Neural progenitor cell (in vitro differentiated cells): Measurements from ENCODE around the gene HYPK. TPM values are rescaled to one million over a fixed set of nuclear protein-coding genes. Genes with fewer than 3 reads are reported as not detected.
A peak's percentile ranks its signal among the peaks of the same experiment; 100 is the strongest.

Experiments used
- DNase-seq: peaks from one replicate; pipeline ENCODE4 v3.0.0-alpha.2; 2016; ENCODE audit warnings: low spot score
- H2AFZ ChIP-seq: fragments of 200-600 bp; sonication (generic); replicated peaks from 2 replicates; pipeline ENCODE4 v1.6.1; 2016; ENCODE audit warnings: antibody characterized with exemption
- H3F3A ChIP-seq: fragments of 200-600 bp; sonication (generic); 2 replicates; pipeline ENCODE4 v1.6.1; 2016; ENCODE audit warnings: antibody characterized with exemption, low read depth
- H3K27ac ChIP-seq: fragments of 200-600 bp; sonication (generic); 2 replicates; pipeline ENCODE4 v1.5.1; 2016; ENCODE audit warnings: mild to moderate bottlenecking
- H3K27me3 ChIP-seq: fragments of 200-600 bp; sonication (generic); 2 replicates; pipeline ENCODE4 v1.6.1; 2016; ENCODE audit warnings: mild to moderate bottlenecking, moderate library complexity
- H3K36me3 ChIP-seq: fragments of 200-600 bp; sonication (generic); 2 replicates; pipeline ENCODE4 v1.5.1; 2016
- H3K4me1 ChIP-seq: fragments of 200-600 bp; sonication (generic); 2 replicates; pipeline ENCODE4 v1.6.1; 2016; ENCODE audit warnings: mixed run types
- H3K4me2 ChIP-seq: fragments of 200-600 bp; sonication (generic); 2 replicates; pipeline ENCODE4 v1.6.1; 2016
- H3K4me3 ChIP-seq: fragments of 200-600 bp; sonication (generic); 2 replicates; pipeline ENCODE4 v1.5.1; 2016
- H3K79me2 ChIP-seq: fragments of 200-600 bp; sonication (generic); 2 replicates; pipeline ENCODE4 v1.6.1; 2016; ENCODE audit warnings: low read depth
- H3K9ac ChIP-seq: fragments of 200-600 bp; sonication (generic); 2 replicates; pipeline ENCODE4 v1.6.1; 2016
- H3K9me3 ChIP-seq: fragments of 200-600 bp; sonication (generic); 2 replicates; pipeline ENCODE4 v1.5.1; 2016; ENCODE audit warnings: low read depth
- H4K20me1 ChIP-seq: fragments of 200-600 bp; sonication (generic); 2 replicates; pipeline ENCODE4 v1.6.1; 2016; ENCODE audit warnings: low read depth
- H3K27ac Mint-ChIP-seq: 3 replicates; pipeline ENCODE4 v1.8.0; 2021; ENCODE audit warnings: mixed read lengths
- H3K27me3 Mint-ChIP-seq: 2 replicates; pipeline ENCODE4 v1.8.0; 2022; ENCODE audit warnings: low read depth, mild to moderate bottlenecking, inconsistent platforms, moderate library complexity, mixed read lengths; ENCODE audit not compliant: insufficient read depth
- H3K36me3 Mint-ChIP-seq: 3 replicates; pipeline ENCODE4 v1.8.0; 2021; ENCODE audit warnings: mixed read lengths
- H3K4me1 Mint-ChIP-seq: 3 replicates; pipeline ENCODE4 v1.8.0; 2021; ENCODE audit warnings: mixed read lengths
- H3K4me3 Mint-ChIP-seq: 3 replicates; pipeline ENCODE4 v1.8.0; 2021; ENCODE audit warnings: mild to moderate bottlenecking, moderate library complexity, mixed read lengths
- H3K9me3 Mint-ChIP-seq: 3 replicates; pipeline ENCODE4 v1.8.0; 2020; ENCODE audit warnings: mixed read lengths
- CTCF ChIP-seq: fragments of 200-600 bp; sonication (generic); IDR thresholded peaks from 2 replicates; pipeline ENCODE4 v1.5.1; 2017; ENCODE audit warnings: antibody characterized with exemption, mild to moderate bottlenecking
- EZH2 ChIP-seq: fragments of 200-600 bp; sonication (generic); IDR thresholded peaks from 2 replicates; pipeline ENCODE4 v1.6.1; 2017; ENCODE audit warnings: antibody characterized with exemption, mild to moderate bottlenecking, moderate library complexity
- EZH2phosphoT487 ChIP-seq: fragments of 200-600 bp; sonication (generic); IDR thresholded peaks from 2 replicates; pipeline ENCODE4 v1.6.1; 2017; ENCODE audit warnings: antibody characterized with exemption
- total RNA-seq: library from RNA; depleted of rRNA; stranded (reverse); fragments of >200 nt; gene quantifications from 2 replicates; pipeline ENCODE4 v1.2.3, GENCODE V29; 2015; ENCODE audit warnings: low replicate concordance

Gene HYPK
- total RNA-seq, 1 donor from 2014 or later: 8.3 TPM

GRCh38 chr15:43795197-43795596 is 5.2 kb upstream of the HYPK start:
- Histone ChIP-seq H3K4me1 (peaks cover 25% of the 10 kb centered on the region), H3K9ac (no peak overlapping the region), H4K20me1 (peaks cover 38% of the 10 kb centered on the region), H3K27me3 (no peaks in the 10 kb centered on the region), H3K79me2 (peaks cover 31% of the 10 kb centered on the region), H3K4me2 (no peak overlapping the region), H3K4me3 (no peak overlapping the region), H3K9me3 (no peaks in the 10 kb centered on the region), H2AFZ (no peak overlapping the region), H3K27ac (no peak overlapping the region), H3F3A (peaks cover 50% of the 10 kb centered on the region), H3K36me3 (no peaks in the 10 kb centered on the region)
- H3K27me3 Mint-ChIP-seq: peaks cover 10% of the 10 kb centered on the region
- TF ChIP-seq EZH2phosphoT487: no peak
- no peak for TF ChIP-seq EZH2
- TF ChIP-seq CTCF: no peak
- H3K36me3 Mint-ChIP-seq: peaks cover 35% of the 10 kb centered on the region
- H3K4me3 Mint-ChIP-seq: peak overlapping the region; percentile 98
- DNase-seq: no peak
- H3K9me3 Mint-ChIP-seq: no peaks in the 10 kb centered on the region
- H3K27ac Mint-ChIP-seq: no peak overlapping the region
- peaks cover 48% of the 10 kb centered on the region for H3K4me1 Mint-ChIP-seq

DNA sequence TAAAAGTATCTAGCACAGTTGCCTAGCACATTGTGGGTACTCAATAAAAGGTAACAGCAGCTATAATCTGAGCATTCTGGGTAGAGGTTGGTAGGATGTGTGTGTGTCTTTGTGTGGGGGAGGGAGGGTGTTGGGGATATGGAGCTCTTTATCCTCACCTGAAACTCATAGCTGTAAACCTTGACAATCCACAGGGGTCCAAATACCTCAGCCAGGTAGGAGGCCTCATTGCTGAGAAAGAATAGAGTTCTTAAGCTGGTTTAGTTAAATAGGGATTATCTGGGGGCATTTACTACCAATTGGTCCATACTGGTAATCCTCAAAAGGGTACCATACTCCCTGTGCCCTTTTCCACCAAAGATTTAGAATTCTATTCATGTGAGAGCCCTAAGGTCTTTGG is 4.4 kb upstream of the HYPK start:
- no peak overlapping the region for H2AFZ ChIP-seq
- TF ChIP-seq EZH2phosphoT487: no peak
- no peak for TF ChIP-seq EZH2
- TF ChIP-seq CTCF: no peak
- H3K9me3 ChIP-seq: no peaks in the 10 kb centered on the region
- peaks cover 58% of the 10 kb centered on the region for H3F3A ChIP-seq
- H3K4me3 Mint-ChIP-seq: no peak overlapping the region
- H3K36me3 ChIP-seq: no peaks in the 10 kb centered on the region
- H3K27ac ChIP-seq: no peak overlapping the region
- no peak overlapping the region for H3K4me2 ChIP-seq
- H3K27ac Mint-ChIP-seq: no peak overlapping the region
- H3K4me1 ChIP-seq: peaks cover 25% of the 10 kb centered on the region
- no peak overlapping the region for H3K9ac ChIP-seq
- peaks cover 39% of the 10 kb centered on the region for H3K36me3 Mint-ChIP-seq
- no peak overlapping the region for H3K4me3 ChIP-seq
- no peak for DNase-seq
- H3K27me3 Mint-ChIP-seq: peaks cover 10% of the 10 kb centered on the region
- H4K20me1 ChIP-seq: peaks cover 38% of the 10 kb centered on the region
- H3K4me1 Mint-ChIP-seq: peaks cover 52% of the 10 kb centered on the region
- H3K27me3 ChIP-seq: no peaks in the 10 kb centered on the region
- H3K9me3 Mint-ChIP-seq: no peaks in the 10 kb centered on the region
- H3K79me2 ChIP-seq: peaks cover 37% of the 10 kb centered on the region

DNA sequence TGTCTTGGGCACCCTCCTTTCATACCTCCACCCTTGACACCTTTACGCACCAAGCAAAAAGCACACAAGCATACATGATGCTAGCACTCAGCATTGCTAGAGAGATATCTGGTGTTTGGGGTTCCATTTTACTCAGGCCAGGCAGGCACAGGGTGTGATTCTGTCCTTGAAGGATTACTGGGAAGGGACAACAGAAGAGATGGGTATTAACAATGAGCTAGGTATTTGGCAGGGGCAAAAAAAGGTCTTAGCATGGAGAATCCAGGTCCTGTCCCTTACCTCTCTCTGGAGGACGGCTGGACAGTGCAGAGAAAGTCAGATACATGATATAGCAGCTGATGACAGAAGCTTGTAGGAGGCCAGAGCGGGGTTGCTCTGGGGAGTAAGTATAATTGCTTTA is 3.8 kb upstream of the HYPK start:
- H3K9me3 Mint-ChIP-seq: no peaks in the 10 kb centered on the region
- H3K36me3 Mint-ChIP-seq: peaks cover 39% of the 10 kb centered on the region
- no peak for TF ChIP-seq EZH2
- peaks cover 42% of the 10 kb centered on the region for H3K79me2 ChIP-seq
- H3K4me2 ChIP-seq: no peak overlapping the region
- no peak for DNase-seq
- peaks cover 30% of the 10 kb centered on the region for H3K4me1 ChIP-seq
- peaks cover 55% of the 10 kb centered on the region for H3K4me1 Mint-ChIP-seq
- no peaks in the 10 kb centered on the region for H3K27me3 ChIP-seq
- no peaks in the 10 kb centered on the region for H3K9me3 ChIP-seq
- H3K27ac Mint-ChIP-seq: no peak overlapping the region
- H3F3A ChIP-seq: peaks cover 57% of the 10 kb centered on the region
- H3K27ac ChIP-seq: no peak overlapping the region
- H2AFZ ChIP-seq: no peak overlapping the region
- peaks cover 5% of the 10 kb centered on the region for H3K27me3 Mint-ChIP-seq
- H3K4me3 Mint-ChIP-seq: no peak overlapping the region
- H3K36me3 ChIP-seq: no peaks in the 10 kb centered on the region
- H3K9ac ChIP-seq: no peak overlapping the region
- peaks cover 38% of the 10 kb centered on the region for H4K20me1 ChIP-seq
- H3K4me3 ChIP-seq: no peak overlapping the region

- H3K36me3 Mint-ChIP-seq: peaks cover 33% of the 10 kb centered on the region
- H3K4me3 Mint-ChIP-seq: peak overlapping the region; percentile 100
- no peak overlapping the region for H2AFZ ChIP-seq
- H3K4me1 Mint-ChIP-seq: peaks cover 41% of the 10 kb centered on the region
- H3K9ac ChIP-seq: no peak overlapping the region
- no peak overlapping the region for H3K27ac Mint-ChIP-seq
- H3K27me3 Mint-ChIP-seq: peaks cover 5% of the 10 kb centered on the region
- peaks cover 23% of the 10 kb centered on the region for H4K20me1 ChIP-seq
- peaks cover 69% of the 10 kb centered on the region for H3F3A ChIP-seq
- H3K4me3 ChIP-seq: no peak overlapping the region
- H3K27me3 ChIP-seq: no peaks in the 10 kb centered on the region
- peaks cover 23% of the 10 kb centered on the region for H3K4me1 ChIP-seq
- H3K36me3 ChIP-seq: no peaks in the 10 kb centered on the region
- H3K9me3 ChIP-seq: no peaks in the 10 kb centered on the region
- no peak for DNase-seq
- peak overlapping the region; percentile 92 for H3K4me2 ChIP-seq
- H3K27ac ChIP-seq: peak overlapping the region; percentile 87
- H3K79me2 ChIP-seq: peaks cover 27% of the 10 kb centered on the region
- no peak for TF ChIP-seq EZH2
- TF ChIP-seq EZH2phosphoT487: no peak
- no peak for TF ChIP-seq CTCF
- no peaks in the 10 kb centered on the region for H3K9me3 Mint-ChIP-seq
Observed at GRCh38 chr15:43799209-43799944, 1.0 kb upstream of the HYPK start.
